Stimulated activated CD4-positive, alpha-beta T cell treated with anti-CD3 and anti-CD28 coated beads, Interleukin-12 subunit alpha, Interleukin-12 subunit beta, amount 100 ng/mL, for 24 hours (primary cell): ENCODE data around the gene NUTM2G.
"Not testable (repeated sequence)": the region's sequence is repeated elsewhere in the genome, so short reads cannot be mapped to it uniquely, and the experiment has no call there.

Source experiments
- DNase-seq, 2 experiments: peaks; one replicate each; pipeline ENCODE4 v3.0.0-alpha.2; 2020; ENCODE audit warnings: low read depth in 2 of 2

NUTM2G gene

GRCh38 chr9:96928543-96928942 lies at the start of gene NUTM2G:
Gene NUTM2G (plus strand): TSS chr9:96928843. CDS start chr9:96929025, 182 bp downstream.
- not testable (repeated sequence) for DNase-seq

- DNase-seq, result no peak
These were observed 44.7 kb upstream of the NUTM2G start for GRCh38 chr9:96883922-96884321.

GRCh38 chr9:96884443-96884842 lies 44.2 kb upstream of the NUTM2G start:
- DNase-seq, result no peak

- no peak for DNase-seq
These were observed 43.2 kb upstream of the NUTM2G start for GRCh38 chr9:96885424-96885823.

GRCh38 chr9:96888591-96888990 lies 40.1 kb upstream of the NUTM2G start:
- DNase-seq, result no peak

- no peak for DNase-seq
These were observed 36.5 kb upstream of the NUTM2G start for GRCh38 chr9:96892131-96892530.

GRCh38 chr9:96900010-96900409 lies 28.6 kb upstream of the NUTM2G start:
- DNase-seq, result not testable (repeated sequence)

GRCh38 chr9:96904947-96905722 lies 23.5 kb upstream of the NUTM2G start:
- DNase-seq, result not testable (repeated sequence)

GRCh38 chr9:96908479-96908878 lies 20.2 kb upstream of the NUTM2G start:
- not testable (repeated sequence) for DNase-seq

GRCh38 chr9:96915539-96915938 lies 13.1 kb upstream of the NUTM2G start:
- DNase-seq, result not testable (repeated sequence)

- DNase-seq, result not testable (repeated sequence)
These were observed 12.1 kb upstream of the NUTM2G start for GRCh38 chr9:96916531-96916930.

- not testable (repeated sequence) for DNase-seq
These were observed 10.1 kb upstream of the NUTM2G start for GRCh38 chr9:96918550-96918949.

GRCh38 chr9:96920803-96921202 lies 7.8 kb upstream of the NUTM2G start:
- DNase-seq, result not testable (repeated sequence)

GRCh38 chr9:96925587-96925986 lies 3.1 kb upstream of the NUTM2G start:
- DNase-seq, result not testable (repeated sequence)

- not testable (repeated sequence) for DNase-seq
These were observed 3.0 kb downstream of the NUTM2G start for GRCh38 chr9:96931665-96932064.

GRCh38 chr9:96934097-96934496 lies 5.5 kb downstream of the NUTM2G start:
- DNase-seq, result not testable (repeated sequence)

GRCh38 chr9:96934706-96935105 lies 6.1 kb downstream of the NUTM2G start:
- DNase-seq, result not testable (repeated sequence)

- not testable (repeated sequence) for DNase-seq
These were observed 6.8 kb downstream of the NUTM2G start for GRCh38 chr9:96935401-96935800.

GRCh38 chr9:96937442-96937841 lies 8.8 kb downstream of the NUTM2G start:
- DNase-seq, result not testable (repeated sequence)

- not testable (repeated sequence) for DNase-seq
These were observed 10.5 kb downstream of the NUTM2G start for GRCh38 chr9:96938957-96939665.

- not testable (repeated sequence) for DNase-seq
These were observed 12.3 kb downstream of the NUTM2G start for GRCh38 chr9:96940982-96941381.

GRCh38 chr9:96941628-96942027 lies 13.0 kb downstream of the NUTM2G start:
- not testable (repeated sequence) for DNase-seq

GRCh38 chr9:96942181-96942580 lies 13.5 kb downstream of the NUTM2G start:
- DNase-seq, result not testable (repeated sequence)
